Measurements from ENCODE around the gene AUTS2.

Gene AUTS2

DNA sequence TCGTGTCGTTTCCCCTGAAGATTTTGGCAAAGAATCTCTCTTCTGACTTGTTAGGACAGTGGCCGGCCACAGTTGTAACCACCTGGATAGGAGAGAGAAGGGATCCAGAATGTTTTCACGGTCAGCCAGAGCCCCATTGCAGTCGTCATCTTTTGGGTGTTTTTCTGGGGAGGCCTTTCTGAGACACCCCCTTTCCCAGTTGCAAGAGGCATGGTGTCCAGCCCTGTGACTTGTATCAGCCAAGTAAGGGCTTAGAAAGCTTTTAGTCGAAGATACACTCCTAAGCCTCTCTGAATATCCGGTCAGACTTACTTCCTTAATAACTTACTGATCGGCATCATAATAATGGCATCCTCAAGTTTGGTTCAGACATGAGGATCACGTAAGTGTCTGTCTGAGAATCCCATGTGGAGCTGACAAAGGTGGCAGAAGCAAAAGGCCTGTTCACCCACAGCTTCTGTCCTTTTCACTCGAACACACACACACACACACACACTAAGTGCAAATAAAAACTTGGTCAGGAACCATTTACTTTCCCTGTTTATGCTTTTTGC, 1098.0 kb downstream of the AUTS2 start:
- no peak for DNase-seq

- no peak for DNase-seq
These were observed 1100.1 kb downstream of the AUTS2 start for GRCh38 chr7:70698219-70698832.

DNA sequence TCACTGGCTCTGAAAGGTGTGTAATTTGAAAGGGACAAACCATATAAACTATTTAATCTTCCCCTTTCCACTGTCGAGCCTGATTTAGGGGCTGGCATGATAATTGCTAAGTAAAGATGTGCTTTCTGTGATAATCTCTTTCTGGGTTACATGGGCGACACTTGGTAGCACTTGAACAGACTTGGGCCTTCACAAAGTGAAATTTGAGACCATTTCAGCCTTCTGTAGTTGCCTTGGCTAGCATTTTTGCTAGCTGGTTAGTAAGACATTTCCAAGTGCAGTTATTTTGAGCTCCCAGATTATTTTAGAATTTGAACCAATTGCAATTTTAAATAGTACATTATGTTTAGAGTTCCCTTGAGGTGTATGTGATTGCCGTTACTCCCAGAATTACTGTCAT, 1101.0 kb downstream of the AUTS2 start:
- DNase-seq = no peak

DNA sequence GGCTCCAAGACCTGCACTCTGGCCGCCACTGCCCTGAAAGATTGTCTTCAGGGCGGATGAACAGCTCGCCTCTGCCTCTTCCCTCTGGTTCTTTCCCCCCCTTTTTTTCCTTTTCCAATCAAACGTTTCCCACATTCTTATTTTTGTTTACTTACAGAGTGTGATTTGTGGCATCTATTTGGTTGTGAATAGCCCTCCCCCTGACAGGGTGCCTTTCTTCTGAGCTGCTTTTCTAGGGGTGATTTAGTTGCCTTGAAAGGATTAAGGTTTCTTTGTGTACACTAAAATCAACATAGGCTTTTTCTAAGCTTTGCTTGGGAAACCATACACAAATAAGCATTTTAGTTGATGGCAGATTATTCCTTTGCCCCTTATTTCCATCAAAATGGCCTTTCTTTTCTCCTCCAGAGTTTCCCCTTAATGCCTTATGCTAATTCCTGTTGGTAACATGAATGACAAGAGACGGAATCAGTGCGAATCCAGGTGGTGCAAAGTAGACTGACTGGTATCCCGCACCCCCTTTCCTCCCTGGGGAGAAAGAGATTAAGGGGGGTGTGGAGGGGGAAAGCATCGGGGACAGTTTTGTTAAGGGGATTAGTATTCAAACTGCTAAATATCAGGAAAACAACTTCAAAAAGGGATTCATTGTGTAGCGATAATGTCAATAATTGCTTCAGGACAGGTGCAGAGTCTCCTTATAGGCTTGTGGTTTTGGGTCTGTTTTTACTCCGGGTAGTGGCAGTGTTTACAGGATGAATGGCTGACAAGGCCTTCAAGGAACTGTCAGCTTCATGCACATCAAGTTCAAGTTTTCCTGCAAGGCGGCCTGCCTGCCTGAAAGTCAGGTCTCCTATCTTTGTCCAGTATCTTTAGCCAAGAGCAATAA, 1102.0 kb downstream of the AUTS2 start:
- no peak for DNase-seq

- DNase-seq = no peak
These were observed 1102.7 kb downstream of the AUTS2 start for GRCh38 chr7:70700941-70701425.

- DNase-seq = no peak
These were observed 1103.2 kb downstream of the AUTS2 start for GRCh38 chr7:70701477-70701876.

DNA sequence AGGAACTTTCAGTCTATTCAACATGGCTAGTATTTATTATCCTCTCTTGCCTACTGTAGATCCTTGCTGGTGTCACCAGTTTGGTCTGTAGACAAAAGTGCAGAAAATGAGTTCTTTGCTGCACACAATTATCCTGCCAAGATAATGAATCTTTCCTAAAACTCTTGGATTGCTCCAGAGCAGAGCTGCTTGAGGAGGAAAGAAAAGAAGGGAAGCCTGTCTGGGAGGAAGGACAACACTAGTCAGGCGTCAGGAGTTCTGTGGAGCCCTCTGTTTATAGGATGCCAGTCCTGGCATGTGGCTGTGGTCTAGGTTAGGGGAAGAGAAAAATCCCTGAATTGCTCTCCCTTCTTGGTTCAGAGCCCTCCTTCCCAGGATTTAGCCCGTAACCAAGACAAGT, 1103.7 kb downstream of the AUTS2 start:
- no peak for DNase-seq

GRCh38 chr7:70703785-70704184, 1105.5 kb downstream of the AUTS2 start:
- no peak for DNase-seq

- no peak for DNase-seq
These were observed 1106.6 kb downstream of the AUTS2 start for GRCh38 chr7:70704831-70705346.

GRCh38 chr7:70706204-70706603, 1107.9 kb downstream of the AUTS2 start:
- no peak for DNase-seq

DNA sequence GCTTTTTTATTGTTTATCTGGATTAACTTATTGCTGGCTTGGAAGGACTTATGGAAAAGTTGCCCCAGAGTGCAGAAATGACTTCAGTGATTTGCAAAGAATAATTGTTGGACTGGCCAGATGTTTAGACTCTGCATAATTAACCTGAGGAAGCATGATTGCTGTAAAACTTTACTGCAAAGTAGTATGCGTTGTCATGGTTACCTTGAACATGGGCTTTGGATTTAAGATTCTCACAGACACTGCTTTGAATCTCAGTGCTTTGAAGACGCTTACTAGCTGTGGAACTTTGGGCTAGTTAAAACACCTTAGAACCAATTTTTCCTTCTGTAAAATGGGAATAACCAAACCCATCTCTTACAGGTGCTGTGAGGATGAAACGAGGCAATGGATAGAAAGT, 1108.4 kb downstream of the AUTS2 start:
- DNase-seq = no peak

GRCh38 chr7:70707823-70708243, 1109.6 kb downstream of the AUTS2 start:
- no peak for DNase-seq

DNA sequence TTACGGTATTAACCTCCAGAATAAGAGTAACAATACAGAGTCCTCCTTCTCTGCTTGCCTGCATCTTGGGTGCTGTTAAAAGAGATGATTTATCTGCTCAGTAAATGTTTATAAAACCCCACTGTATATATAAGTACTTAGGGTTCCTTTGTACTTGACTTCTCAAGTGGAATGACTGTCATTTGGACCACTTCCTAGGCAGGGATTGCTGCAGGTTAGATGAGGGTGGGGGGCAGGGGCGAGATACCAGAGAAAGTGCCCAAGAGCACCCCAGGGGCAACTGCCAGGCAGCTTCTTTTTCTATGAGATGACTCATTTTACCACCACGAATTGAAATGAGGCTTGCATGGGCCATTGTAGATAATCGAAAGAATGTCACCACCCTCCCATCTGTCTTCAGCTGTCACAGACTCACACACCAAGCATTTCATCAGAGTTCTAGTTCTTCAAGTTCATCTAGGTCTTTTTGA, 1111.8 kb downstream of the AUTS2 start:
- DNase-seq = no peak

- no peak for DNase-seq
These were observed 1112.4 kb downstream of the AUTS2 start for GRCh38 chr7:70710651-70711050.

DNA sequence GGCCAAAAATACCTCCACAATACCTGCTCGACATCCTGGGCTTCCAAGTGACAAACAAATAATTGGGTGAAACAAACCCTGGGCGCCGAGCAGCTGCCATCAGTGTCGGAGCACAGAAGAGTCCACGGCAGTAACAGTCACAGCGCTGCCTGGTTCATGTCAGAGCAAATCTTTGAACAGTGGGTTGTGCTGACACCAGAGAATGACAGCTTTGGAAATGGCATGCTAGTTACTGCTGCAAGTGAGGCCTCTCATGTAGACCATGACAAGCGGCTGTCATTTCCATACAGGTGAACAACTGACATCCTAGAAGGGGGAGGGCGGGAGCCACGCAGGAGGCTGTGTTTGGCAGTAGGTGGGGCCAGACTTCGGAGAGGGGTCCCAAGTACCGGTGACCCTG, 1113.2 kb downstream of the AUTS2 start:
- no peak for DNase-seq

DNA sequence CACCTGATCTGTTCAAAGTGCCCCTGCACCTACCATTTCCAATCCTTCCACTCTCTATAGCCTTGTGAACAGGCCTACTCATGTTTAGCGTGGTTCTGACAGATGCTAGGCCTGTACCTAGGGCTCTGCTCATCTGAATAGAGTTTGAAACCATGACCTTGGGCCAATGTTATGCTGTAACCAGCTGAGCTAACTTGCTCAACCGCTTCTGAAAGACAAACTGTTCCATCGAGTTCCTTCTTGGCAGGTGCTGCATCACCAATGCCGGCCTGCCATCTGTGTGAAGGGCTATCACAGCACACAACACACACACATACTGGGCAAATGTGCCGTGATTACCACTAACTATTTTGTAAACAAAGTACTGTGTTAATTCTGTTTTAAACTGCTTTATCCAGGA, 1114.7 kb downstream of the AUTS2 start:
- no peak for DNase-seq

DNA sequence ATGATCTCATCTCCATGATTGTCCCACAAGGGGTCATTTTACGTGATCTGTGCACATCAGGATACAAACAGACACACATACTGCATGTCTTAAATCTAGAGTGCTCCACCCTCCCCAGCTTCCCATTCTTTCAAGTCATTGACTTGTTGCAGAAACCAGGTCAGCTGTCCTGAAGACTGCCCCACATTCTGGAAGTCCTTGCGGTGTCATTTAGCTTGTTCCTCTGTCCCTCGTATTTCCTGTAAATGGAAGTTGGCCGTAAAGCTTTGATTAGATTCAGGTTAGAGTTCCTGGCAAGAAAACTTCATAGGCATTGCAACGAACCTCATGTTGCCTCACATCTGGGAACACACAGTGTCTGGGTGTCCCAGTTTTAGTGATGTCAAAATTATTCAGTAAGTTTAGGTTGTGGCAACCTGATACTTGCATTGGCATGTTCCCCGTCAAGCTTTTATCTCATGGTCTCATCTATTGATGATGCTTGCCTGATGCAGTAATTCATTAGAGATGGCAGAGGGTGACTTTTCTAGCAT, 1116.3 kb downstream of the AUTS2 start:
- DNase-seq = no peak

- DNase-seq = no peak
These were observed 1119.5 kb downstream of the AUTS2 start for GRCh38 chr7:70717553-70718329.

GRCh38 chr7:70719125-70719524, 1120.8 kb downstream of the AUTS2 start:
- no peak for DNase-seq

- no peak for DNase-seq
These were observed 1122.1 kb downstream of the AUTS2 start for GRCh38 chr7:70720191-70720873.

GRCh38 chr7:70721500-70721899, 1123.2 kb downstream of the AUTS2 start:
- no peak for DNase-seq

DNA sequence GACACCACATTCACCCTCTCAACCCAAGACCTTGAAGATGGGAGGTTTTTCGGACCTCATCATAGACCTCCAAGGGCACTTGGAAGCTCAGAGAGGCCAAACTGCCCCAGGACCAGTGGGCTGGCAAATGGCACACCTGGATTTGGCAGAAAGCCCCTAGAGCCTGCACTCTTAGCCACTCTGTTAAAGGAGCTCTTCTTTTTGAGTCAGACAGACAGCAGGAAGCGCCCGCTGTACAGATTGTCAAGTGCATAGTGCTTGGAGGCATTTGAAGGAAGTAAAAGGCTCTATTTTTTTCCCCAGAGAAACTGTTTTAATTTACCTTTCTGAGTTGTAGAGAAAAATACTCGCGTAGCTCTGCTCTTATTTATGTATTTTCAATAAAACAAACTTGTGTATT, 1125.1 kb downstream of the AUTS2 start:
- DNase-seq = no peak

All from activated effector memory CD4-positive, alpha-beta T cell treated with anti-CD3 and anti-CD28 coated beads, Interleukin-2, amount 50 U/mL, for 16 hours (primary cell).